K562 (cell line): ENCODE results near the gene SENP3. TPM values are rescaled to one million over a fixed set of nuclear protein-coding genes. Genes with fewer than 3 reads are reported as not detected.

Experiments used
- ATF7 ChIP-seq: fragments of 450-650 bp; IDR thresholded peaks from 2 replicates; pipeline ENCODE4 v1.7.1; 2014; ENCODE audit warnings: mild to moderate bottlenecking, moderate library complexity
- CREB1 ChIP-seq, 2 experiments: sonication (generic) in 1 of 2; formaldehyde crosslinking in 1 of 2; IDR thresholded peaks; 2 replicates each; pipeline versions ENCODE4 v1.6.1 to v1.8.0; 2012 to 2022; ENCODE audit warnings: inconsistent platforms in 1 of 2, mild to moderate bottlenecking in 1 of 2, missing genetic modification reagents in 1 of 2, moderate library complexity in 1 of 2
- KLF16 ChIP-seq: IDR thresholded peaks from 2 replicates; pipeline ENCODE4 v1.6.1; 2016; ENCODE audit warnings: antibody characterized with exemption
- MBD2 ChIP-seq: sonication (generic); IDR thresholded peaks from 2 replicates; pipeline ENCODE4 v1.6.1; 2016; ENCODE audit warnings: low read depth, borderline replicate concordance
- POLR2G ChIP-seq: fragments of 200-400 bp; formaldehyde crosslinking; IDR thresholded peaks from 2 replicates; pipeline ENCODE4 v1.6.1; 2017; ENCODE audit warnings: low read depth, mild to moderate bottlenecking, antibody characterized with exemption, low read length, moderate library complexity
- RAD21 ChIP-seq, 2 experiments: fragments of 250-450 bp in 1 of 2; fragments of 450-650 bp in 1 of 2; sonication (Bioruptor Pico) in 1 of 2; formaldehyde crosslinking in 1 of 2; IDR thresholded peaks in 1 of 2; conservative IDR thresholded peaks in 1 of 2; 2 replicates each; pipeline versions ENCODE4 v1.4.0 to v1.8.0; 2020 to 2022; ENCODE audit warnings: mild to moderate bottlenecking in 2 of 2, moderate library complexity in 1 of 2
- RBFOX2 ChIP-seq: fragments of 200-400 bp; formaldehyde crosslinking; IDR thresholded peaks from 2 replicates; pipeline ENCODE4 v1.6.1; 2017; ENCODE audit warnings: low read depth, mild to moderate bottlenecking, low read length, moderate library complexity
- TAF1 ChIP-seq: IDR thresholded peaks from 2 replicates; pipeline ENCODE4 v1.6.1; 2011; ENCODE audit warnings: mild to moderate bottlenecking, low read length, moderate library complexity; ENCODE audit not compliant: insufficient read depth, control insufficient read depth, severe bottlenecking; ENCODE audit errors: extremely low read depth
- XRCC5 ChIP-seq: fragments of 200-400 bp; formaldehyde crosslinking; IDR thresholded peaks from 2 replicates; pipeline ENCODE4 v1.6.1; 2017; ENCODE audit warnings: low read depth, mild to moderate bottlenecking, low read length
- ZBTB7A ChIP-seq: IDR thresholded peaks from 2 replicates; pipeline ENCODE4 v1.6.1; 2011; ENCODE audit warnings: low read depth, mild to moderate bottlenecking, low read length, moderate library complexity, borderline replicate concordance; ENCODE audit not compliant: control insufficient read depth
- ZNF282 ChIP-seq: sonication (generic); formaldehyde crosslinking; IDR thresholded peaks from 2 replicates; pipeline ENCODE4 v1.8.1; 2023; ENCODE audit warnings: missing genetic modification reagents
- ZNF3 ChIP-seq: fragments of 250-450 bp; sonication (Bioruptor Pico); IDR thresholded peaks from 2 replicates; pipeline ENCODE4 v1.5.0; 2021; ENCODE audit warnings: mild to moderate bottlenecking, moderate library complexity
- ZNF75A ChIP-seq: fragments of 450-650 bp; formaldehyde crosslinking; IDR thresholded peaks from 2 replicates; pipeline ENCODE4 v1.4.0; 2020; ENCODE audit warnings: mild to moderate bottlenecking
- polyA plus RNA-seq, 8 experiments: library from polyadenylated mRNA; depleted of rRNA in 4 of 8; stranded (reverse) in 5 of 8; unstranded in 3 of 8; fragments of >200 nt; fragmentation: Nextera tagmentation in 2 of 8; fragmentation: Illumina TruSeq in 1 of 8; extraction: Ambion mirVana in 2 of 8; extraction: Trizol in 1 of 8; gene quantifications; 2 replicates each; pipeline versions ENCODE4 v1.2.1 to v1.2.3, GENCODE V29; 2011 to 2014; ENCODE audit warnings: inconsistent platforms in 1 of 8, missing spikeins in 1 of 8
- total RNA-seq, 7 experiments: library from RNA; depleted of rRNA in 6 of 7; stranded (reverse); fragments of >200 nt in 6 of 7; fragmentation: Illumina TruSeq in 2 of 7; extraction: Trizol in 2 of 7; gene quantifications; 2 replicates each; pipeline versions ENCODE4 v1.2.1 to v1.2.3, GENCODE V29; 2011 to 2021; ENCODE audit warnings: low replicate concordance in 1 of 7
- TF ChIP-seq, protein P1 (sequence below), 2 experiments: fragments of 200-800 bp in 1 of 2; sonication (Bioruptor generic) in 1 of 2; sonication (generic) in 1 of 2; formaldehyde crosslinking in 1 of 2; IDR thresholded peaks in 1 of 2; conservative IDR thresholded peaks in 1 of 2; 2 replicates each; pipeline versions ENCODE4 v1.5.0 to v1.6.1; 2016 to 2020; ENCODE audit warnings: missing compliant biosample characterization in 1 of 2, missing genetic modification characterization in 1 of 2, missing genetic modification reagents in 1 of 2

The SENP3 gene
- total and polyA plus RNA-seq, 9 of the 15 experiments (the other 6 are each of a cell fraction or from before 2014, with no cell fraction given), result 0.63 to 102 (median 78.8) TPM

GRCh38 chr17:7614425-7615264 lies 52.9 kb downstream of the SENP3 start, which contains the start of gene FXR2 (continued):
- TF ChIP-seq KLF16, result 0 out of 2 replicates have a peak, but pooled peaks have one; percentile 37
- 0 out of 2 replicates have a peak, but pooled peaks have one; percentile 23 for TF ChIP-seq CREB1 (IDR thresholded peaks at IDR 0.05)
- peak; percentile 68; the same call in 1 of the 2 replicates for TF ChIP-seq CREB1 (CRISPR knock-in tag; IDR thresholded peaks at IDR 0.05)
- peak; percentile 56 for TF ChIP-seq RBFOX2
- peak; percentile 28 to 33; a peak in 3 of 4 replicates for TF ChIP-seq RAD21 (CRISPR knock-in tag; conservative IDR thresholded peaks at IDR 0.05 in 1 of 2, IDR thresholded peaks at IDR 0.05 in 1 of 2)
- TF ChIP-seq TAF1, result peak; percentile 49
- no peak for TF ChIP-seq ZNF75A (CRISPR knock-in tag)
- TF ChIP-seq ZNF3 (CRISPR knock-in tag), result no peak
- TF ChIP-seq ZNF282 (CRISPR knock-in tag), result no peak
- TF ChIP-seq POLR2G, result peak; percentile 76
- TF ChIP-seq ZBTB7A, result peak; percentile 62; the same call in 1 of the 2 replicates
- TF ChIP-seq ATF7, result peak; percentile 47; the same call in 1 of the 2 replicates
- peak; percentile 35; the same call in 1 of the 2 replicates for TF ChIP-seq MBD2
- peak; percentile 54; the same call in 1 of the 2 replicates for TF ChIP-seq XRCC5
- TF ChIP-seq, protein P1, sequence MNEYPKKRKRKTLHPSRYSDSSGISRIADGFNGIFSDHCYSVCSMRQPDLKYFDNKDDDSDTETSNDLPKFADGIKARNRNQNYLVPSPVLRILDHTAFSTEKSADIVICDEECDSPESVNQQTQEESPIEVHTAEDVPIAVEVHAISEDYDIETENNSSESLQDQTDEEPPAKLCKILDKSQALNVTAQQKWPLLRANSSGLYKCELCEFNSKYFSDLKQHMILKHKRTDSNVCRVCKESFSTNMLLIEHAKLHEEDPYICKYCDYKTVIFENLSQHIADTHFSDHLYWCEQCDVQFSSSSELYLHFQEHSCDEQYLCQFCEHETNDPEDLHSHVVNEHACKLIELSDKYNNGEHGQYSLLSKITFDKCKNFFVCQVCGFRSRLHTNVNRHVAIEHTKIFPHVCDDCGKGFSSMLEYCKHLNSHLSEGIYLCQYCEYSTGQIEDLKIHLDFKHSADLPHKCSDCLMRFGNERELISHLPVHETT (CRISPR knock-in tag; conservative IDR thresholded peaks at IDR 0.05 in 1 of 2, IDR thresholded peaks at IDR 0.05 in 1 of 2), result peak in 1 of 2 experiments; percentile 58; a peak in 2 of 4 replicates
